Pancreas (tissue), 10 donors: Measurements from ENCODE around the gene POLR2F. TPM values are rescaled to one million over a fixed set of nuclear protein-coding genes. Genes with fewer than 3 reads are reported as not detected.

ENCODE experiments used
- ATAC-seq, 4 donors: fragments of 200-7000 bp; cut with Tn5 transposase; one replicate each; pipeline versions ENCODE4 v1.8.0 to v1.9.1; 2020; ENCODE audit warnings: mild to moderate bottlenecking in 4 of 4, moderate library complexity in 4 of 4
- DNase-seq, 6 donors: peaks; one replicate each; pipeline ENCODE4 v3.0.0-alpha.2; 2020
- FAIRE-seq: peaks from 2 replicates; lab custom pipeline; 2012; peaks lifted over from hg19 to GRCh38; lab: Jason Lieb, UNC
- H3K27ac ChIP-seq, 4 donors: fragments of 200-600 bp; sonication (generic); 1 replicate in 3 of 4; 2 replicates in 1 of 4; pipeline versions ENCODE4 v1.5.0 to v1.8.0; 2020
- H3K27me3 ChIP-seq, 4 donors: fragments of 200-600 bp; one replicate each; pipeline ENCODE4 v1.8.0; 2021
- H3K36me3 ChIP-seq, 3 donors: fragments of 200-600 bp; sonication (generic) in 1 of 3; one replicate each; pipeline versions ENCODE4 v1.5.0 to v1.8.0; 2020 to 2021
- H3K4me1 ChIP-seq, 3 donors: fragments of 200-600 bp; one replicate each; pipeline ENCODE4 v1.8.0; 2021
- H3K4me3 ChIP-seq, 4 donors: fragments of 200-600 bp; sonication (generic) in 2 of 4; one replicate each; pipeline versions ENCODE4 v1.5.0 to v1.8.0; 2020 to 2021
- H3K9me3 ChIP-seq, 4 donors: fragments of 200-600 bp; one replicate each; pipeline ENCODE4 v1.8.0; 2021
- WGBS, 2 donors: extraction: QIAGEN DNeasy Blood & Tissue Kit; methylation state at CpG; one replicate each; pipeline ENCODE4 v1.1.7; 2013; 5-methylcytosine and 5-hydroxymethylcytosine counted together
- intact Hi-C, 3 donors: fragments of 100-400 bp; cut with DNase I; formaldehyde crosslinking; loops; one replicate each; pipeline versions ENCODE4 v1.11.1 to v1.14.2; 2022
- polyA plus RNA-seq, 2 donors: library from polyadenylated mRNA; stranded (reverse); fragments of 200-250 nt; gene quantifications; one replicate each; pipeline ENCODE4 v1.2.3, GENCODE V29; 2013
- total RNA-seq, 6 donors: library from RNA; stranded (reverse); fragmentation: NEBNext Ultra II Directional in 4 of 6; extraction: Animal tissue kit (Norgen Biotek cat#: 25700) in 4 of 6; gene quantifications; one replicate each; pipeline versions ENCODE4 v1.2.1 to v1.2.4, GENCODE V29; 2021 to 2023
- TF ChIP-seq, protein P1 (sequence below), 4 donors: fragments of 200-600 bp; sonication (generic) in 3 of 4; IDR thresholded peaks; one replicate each; pipeline versions ENCODE4 v1.5.0 to v1.8.0; 2021; ENCODE audit warnings: antibody characterized with exemption in 4 of 4
- donor health status: healthy with polysubstance abuse.
- donor health status: DM: no; HTN: no; CAD: no; lungs with moderate emphysema.
- donor health status: DM: no; HTN: no; CAD: no.
- donor health status: control.
- donor health status: control.
- donor health status: Bipolar disorder and iron deficiency.
- donor health status: DM: yes; HTN: yes; CAD: no.
- donor health status: DM: no; HTN: no; CAD: no.
- donor health status: DM: no; HTN: no; CAD: no.
- donor health status: DM: yes; HTN: yes; CAD: no.

POLR2F gene
- total and polyA plus RNA-seq, 8 donors = 21.2 to 74.5 (median 29.3) TPM

DNA sequence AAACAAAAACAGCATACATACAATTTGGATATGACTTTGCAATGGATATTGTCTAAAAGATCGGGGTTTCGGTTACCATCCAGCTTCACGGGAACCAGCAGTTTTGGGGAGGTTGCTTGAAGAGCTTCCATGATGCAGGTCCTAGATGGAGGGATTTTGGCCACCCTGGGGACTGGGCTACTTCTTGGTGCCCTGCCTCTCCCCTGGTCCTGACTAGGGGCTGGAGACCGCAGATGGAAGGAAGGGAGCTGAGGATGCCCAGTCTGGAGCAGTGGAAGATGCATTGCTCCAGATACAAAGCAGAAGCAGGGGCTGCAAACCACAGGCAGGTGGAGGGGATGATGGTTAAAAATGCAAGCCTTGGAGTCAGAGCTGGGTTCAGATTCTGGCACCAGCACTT is 17.4 kb downstream of the POLR2F start:
- WGBS, 2 donors = 95 to 98% methylated on average over 4 of the region's 4 CpGs

DNA sequence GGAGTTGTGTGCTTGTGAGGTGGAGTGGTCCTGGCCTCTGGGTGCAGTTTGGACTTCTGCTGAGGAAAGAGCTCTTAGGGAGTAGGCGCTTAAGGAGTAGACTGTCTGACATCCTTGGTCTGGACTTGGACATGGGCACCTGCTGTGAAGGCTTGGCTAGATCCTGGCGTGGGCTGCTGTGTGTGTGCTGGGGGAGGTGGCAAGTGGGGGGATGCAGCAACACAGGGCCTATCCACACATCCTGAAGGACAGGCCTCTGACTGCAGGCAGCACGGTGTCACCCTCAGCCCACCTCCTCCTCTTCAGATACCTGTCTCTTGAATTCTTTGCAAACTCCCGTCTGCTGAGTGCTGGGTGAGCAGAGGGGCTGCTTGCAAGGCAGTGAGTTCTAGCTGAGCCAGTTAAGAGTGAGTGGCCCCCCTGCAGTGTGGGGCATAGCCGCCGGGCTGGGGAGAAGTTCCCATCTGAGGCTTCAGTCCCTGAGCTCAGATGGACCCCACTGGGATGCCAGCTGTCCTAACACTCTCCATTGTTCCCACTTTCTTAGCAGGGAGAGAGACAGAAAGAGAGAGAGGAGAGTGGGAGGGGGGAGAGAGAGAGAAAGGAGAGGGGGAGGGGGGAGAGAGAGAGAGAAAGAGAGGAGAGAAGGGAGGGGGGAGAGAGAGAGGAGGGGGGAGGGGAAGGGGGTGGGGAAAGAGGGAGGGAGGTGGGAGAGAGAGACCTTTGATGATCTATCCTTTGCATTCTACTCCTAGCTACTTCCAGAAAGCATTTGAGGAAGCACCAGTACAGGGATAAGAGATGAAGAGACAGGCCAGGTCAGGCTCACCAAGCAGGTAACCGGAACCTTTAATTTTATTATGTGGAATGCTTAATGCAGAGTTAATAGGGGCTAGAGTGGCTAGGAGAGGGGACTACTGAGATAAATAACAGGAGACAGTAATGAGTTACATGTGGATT is 18.3 kb downstream of the POLR2F start:
- no peaks in the 10 kb centered on the region for H3K4me1 ChIP-seq
- no peak overlapping the region for H3K27ac ChIP-seq
- no peak for ATAC-seq
- no peak for DNase-seq
- no peaks in the 10 kb centered on the region for H3K9me3 ChIP-seq
- intact Hi-C loops = no loop called here
- peaks cover 3 to 13% (median 4%) of the 10 kb centered on the region in 3 donors for H3K36me3 ChIP-seq
- H3K27me3 ChIP-seq = no peaks in the 10 kb centered on the region
- H3K4me3 ChIP-seq = no peak overlapping the region
- 85 to 88% methylated on average over 7 of the region's 7 CpGs for WGBS, 2 donors
- TF ChIP-seq, protein P1, sequence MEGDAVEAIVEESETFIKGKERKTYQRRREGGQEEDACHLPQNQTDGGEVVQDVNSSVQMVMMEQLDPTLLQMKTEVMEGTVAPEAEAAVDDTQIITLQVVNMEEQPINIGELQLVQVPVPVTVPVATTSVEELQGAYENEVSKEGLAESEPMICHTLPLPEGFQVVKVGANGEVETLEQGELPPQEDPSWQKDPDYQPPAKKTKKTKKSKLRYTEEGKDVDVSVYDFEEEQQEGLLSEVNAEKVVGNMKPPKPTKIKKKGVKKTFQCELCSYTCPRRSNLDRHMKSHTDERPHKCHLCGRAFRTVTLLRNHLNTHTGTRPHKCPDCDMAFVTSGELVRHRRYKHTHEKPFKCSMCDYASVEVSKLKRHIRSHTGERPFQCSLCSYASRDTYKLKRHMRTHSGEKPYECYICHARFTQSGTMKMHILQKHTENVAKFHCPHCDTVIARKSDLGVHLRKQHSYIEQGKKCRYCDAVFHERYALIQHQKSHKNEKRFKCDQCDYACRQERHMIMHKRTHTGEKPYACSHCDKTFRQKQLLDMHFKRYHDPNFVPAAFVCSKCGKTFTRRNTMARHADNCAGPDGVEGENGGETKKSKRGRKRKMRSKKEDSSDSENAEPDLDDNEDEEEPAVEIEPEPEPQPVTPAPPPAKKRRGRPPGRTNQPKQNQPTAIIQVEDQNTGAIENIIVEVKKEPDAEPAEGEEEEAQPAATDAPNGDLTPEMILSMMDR (IDR thresholded peaks at IDR 0.05) = no peak
- no peak for FAIRE-seq

More for the DNA sequence above, 17.4 kb downstream of the POLR2F start:
- FAIRE-seq (no peak), DNase-seq (no peak), ATAC-seq (no peak)
- intact Hi-C loops = no loop called here
- Histone ChIP-seq H3K27me3 (no peaks in the 10 kb centered on the region), H3K36me3 (peaks cover 3 to 13% (median 4%) of the 10 kb centered on the region in 3 donors), H3K27ac (no peak overlapping the region), H3K4me1 (no peaks in the 10 kb centered on the region), H3K4me3 (no peak overlapping the region), H3K9me3 (no peaks in the 10 kb centered on the region)
- TF ChIP-seq, protein P1 (IDR thresholded peaks at IDR 0.05) = no peak

DNA sequence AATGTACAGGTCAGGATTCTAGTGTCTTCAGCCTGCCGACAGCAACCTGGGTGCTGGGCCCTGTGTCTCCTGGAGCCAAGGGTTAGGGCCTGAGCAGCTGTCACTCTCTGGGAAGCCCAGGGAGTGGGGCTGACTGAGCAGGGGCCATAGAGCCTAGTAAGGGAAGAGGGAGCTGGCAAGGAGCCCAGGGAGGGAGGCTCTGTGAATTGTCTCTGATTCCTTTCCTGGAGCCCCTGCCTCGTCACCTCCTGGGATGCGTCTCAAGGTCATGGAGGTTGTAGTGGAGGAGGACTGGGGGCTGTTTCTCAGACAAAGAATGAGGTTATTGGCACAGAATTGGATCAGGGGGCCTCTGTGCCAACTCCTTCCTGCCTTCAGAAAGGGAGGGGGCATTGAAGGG is 19.0 kb downstream of the POLR2F start:
- intact Hi-C loops = no loop called here
- TF ChIP-seq, protein P1 (IDR thresholded peaks at IDR 0.05) = no peak
- H3K27me3 ChIP-seq = no peaks in the 10 kb centered on the region
- FAIRE-seq = no peak
- ATAC-seq = no peak
- WGBS, 2 donors = 64 to 83% methylated on average over 3 of the region's 3 CpGs
- no peak overlapping the region for H3K27ac ChIP-seq
- H3K36me3 ChIP-seq = peaks cover 0 to 6% (median 3%) of the 10 kb centered on the region in 3 donors
- H3K4me1 ChIP-seq = no peaks in the 10 kb centered on the region
- DNase-seq = no peak
- H3K9me3 ChIP-seq = no peaks in the 10 kb centered on the region
- H3K4me3 ChIP-seq = no peak overlapping the region

DNA sequence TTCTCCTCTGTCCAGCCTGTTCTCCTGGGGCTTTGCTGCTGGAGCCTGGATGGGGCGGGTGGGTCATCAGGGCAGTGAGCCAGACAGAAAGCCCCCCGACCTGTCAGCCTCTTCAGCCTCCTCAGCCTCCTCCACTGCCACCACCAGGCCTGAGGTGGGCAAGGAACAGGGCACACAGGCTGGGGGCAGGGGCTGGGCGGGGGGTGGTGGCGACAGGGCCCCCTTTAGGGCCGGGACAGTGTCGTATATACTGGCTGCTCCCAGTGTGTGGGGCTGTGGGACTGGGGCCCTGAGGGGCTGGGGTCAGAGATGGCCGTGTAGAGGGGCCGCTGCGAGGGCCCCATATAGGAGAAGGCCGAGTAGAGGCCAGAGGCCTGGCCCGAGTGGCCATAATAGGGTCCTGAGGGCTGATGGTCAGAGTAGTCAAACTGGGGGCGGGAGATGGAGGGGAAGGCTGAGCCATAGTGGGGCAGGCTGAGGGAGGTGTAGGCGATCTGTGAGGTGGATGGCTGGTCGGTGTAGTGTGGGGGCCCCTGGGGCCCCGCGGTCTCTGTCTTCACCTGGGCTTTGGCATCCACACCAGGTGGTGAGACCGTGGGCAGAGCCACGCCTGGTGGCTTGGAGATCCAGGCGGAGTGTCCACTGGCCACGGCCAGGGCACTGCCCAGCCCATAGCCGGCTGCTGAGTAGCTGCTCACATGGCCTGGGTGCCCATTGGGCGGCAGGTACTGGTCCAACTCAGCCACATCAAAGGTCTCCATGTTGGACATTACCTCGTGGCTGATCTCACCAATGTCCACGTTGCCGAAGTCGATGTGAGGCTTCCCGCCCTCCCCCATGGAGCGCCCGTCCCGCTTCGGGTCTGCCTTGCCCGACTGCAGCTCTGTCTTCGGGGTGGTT is 20.0 kb downstream of the POLR2F start:
- no peak for ATAC-seq
- WGBS, 2 donors = 93 to 97% methylated on average over 33 of the region's 33 CpGs

More for the DNA sequence above, 20.0 kb downstream of the POLR2F start:
- intact Hi-C loops = no loop called here
- Histone ChIP-seq H3K4me1 (no peaks in the 10 kb centered on the region), H3K9me3 (no peaks in the 10 kb centered on the region), H3K27ac (no peak overlapping the region), H3K4me3 (no peak overlapping the region), H3K36me3 (no peaks in the 10 kb centered on the region), H3K27me3 (no peaks in the 10 kb centered on the region)
- FAIRE-seq (no peak), DNase-seq (peak in 1 of 6 donors; percentile 69)
- TF ChIP-seq, protein P1 (IDR thresholded peaks at IDR 0.05) = no peak
